HG03196 (cell line): ENCODE measurements around the gene LTB4R2.
A peak's percentile ranks its signal among the peaks of the same experiment; 100 is the strongest.

ENCODE experiments used
- ATAC-seq: cut with Tn5 transposase; IDR thresholded peaks from one replicate; pipeline ENCODE4 v1.9.1; 2021; ENCODE audit not compliant: unreplicated experiment

The LTB4R2 gene

GRCh38 chr14:24298892-24299254 is 11.1 kb upstream of the LTB4R2 start:
- ATAC-seq, result no peak

DNA sequence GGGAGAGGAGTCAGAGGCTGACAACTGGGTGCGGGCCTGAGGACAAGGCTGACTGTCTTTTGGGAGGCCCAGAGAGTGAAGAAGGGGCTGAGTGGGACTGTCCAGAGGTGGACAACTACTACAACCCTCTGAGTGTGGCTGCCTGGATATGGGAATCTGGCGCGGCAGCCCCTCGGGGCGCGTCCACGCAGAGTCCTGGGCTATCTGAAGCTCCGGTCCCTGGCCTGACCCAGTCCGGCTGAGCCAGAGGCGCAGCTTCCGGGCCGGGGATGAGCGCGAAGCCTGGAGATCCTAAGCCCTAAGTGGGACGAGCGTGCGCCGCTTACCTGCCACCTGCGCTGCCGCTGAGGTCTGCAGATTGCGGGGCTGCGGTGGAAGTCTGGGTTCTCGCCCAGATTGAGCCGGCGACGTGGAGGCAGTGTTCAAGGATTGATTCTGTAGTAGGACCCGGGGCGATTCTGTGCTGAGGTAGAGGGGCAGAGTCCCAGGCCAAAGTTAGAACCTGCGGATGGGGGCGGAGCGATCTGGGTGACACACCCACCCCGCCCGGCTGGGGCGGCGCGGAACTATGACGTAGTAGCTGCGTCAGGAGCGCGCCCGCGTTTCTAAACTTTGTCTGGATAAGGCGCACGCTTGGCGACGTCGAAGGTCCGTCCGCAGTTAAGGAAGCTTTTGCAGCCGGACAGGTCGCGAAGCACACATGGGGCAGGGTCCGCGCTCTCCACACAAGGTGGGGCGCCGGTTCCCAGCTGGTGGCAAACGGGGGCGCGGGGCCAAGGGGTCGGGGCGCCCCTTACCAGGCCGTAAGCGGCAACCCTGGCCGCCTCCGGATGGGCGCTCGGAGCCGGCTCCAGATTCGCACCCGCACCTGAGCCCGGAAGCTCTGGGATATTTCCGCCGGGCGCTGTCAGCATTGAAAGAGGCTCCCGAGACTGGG is 10.4 kb upstream of the LTB4R2 start, which contains the start of the genes DHRS1 and NOP9:
DHRS1 (minus strand) TSS at position 526 of the 937 bp plus-strand sequence. CDS start 674 bp downstream, outside the sequence.
NOP9 (plus strand) TSS at position 596 of the 937 bp plus-strand sequence; CDS start at position 701, 105 bp downstream.
- peak; percentile 60 for ATAC-seq

DNA sequence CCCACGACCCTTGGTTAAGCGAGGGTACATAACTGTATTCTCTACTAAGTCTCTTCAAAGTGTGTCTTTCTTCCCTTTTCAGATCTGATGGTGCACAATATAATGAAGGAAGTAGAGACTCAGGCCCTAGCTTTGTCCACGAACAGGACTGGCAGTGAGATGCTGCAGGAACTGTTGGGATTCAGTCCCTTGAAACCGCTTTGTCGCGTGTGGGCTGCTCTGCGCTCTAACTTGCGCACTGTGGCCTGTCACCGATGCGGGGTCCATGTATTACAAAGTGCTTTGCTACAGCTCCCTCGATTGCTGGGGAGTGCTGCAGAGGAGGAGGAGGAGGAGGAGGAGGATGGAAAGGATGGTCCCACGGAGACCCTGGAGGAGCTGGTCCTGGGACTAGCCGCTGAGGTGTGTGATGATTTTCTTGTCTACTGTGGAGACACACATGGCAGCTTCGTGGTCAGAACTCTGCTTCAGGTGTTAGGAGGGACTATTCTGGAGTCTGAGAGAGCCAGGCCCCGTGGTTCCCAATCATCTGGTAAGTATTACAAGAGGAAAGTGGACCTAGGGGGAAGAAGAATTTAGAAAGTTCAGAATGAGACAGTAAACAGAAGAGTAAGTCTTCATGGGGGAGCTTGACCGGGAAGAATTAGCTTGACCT is 9.5 kb upstream of the LTB4R2 start:
- ATAC-seq, result no peak

DNA sequence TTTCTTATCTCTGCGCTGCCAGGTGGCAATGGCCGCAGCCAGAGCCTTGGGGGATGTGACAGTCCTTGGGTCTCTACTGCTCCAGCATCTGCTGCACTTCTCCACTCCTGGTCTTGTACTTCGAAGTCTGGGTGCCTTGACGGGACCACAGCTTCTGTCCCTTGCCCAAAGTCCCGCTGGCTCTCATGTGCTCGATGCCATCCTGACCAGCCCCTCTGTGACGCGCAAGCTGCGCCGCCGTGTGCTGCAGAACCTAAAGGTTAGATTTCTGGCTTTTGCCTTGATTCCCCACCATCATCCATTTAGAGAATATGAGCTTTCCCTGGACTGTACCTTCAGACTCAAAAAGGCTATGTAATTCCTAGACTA is 5.9 kb upstream of the LTB4R2 start:
- no peak for ATAC-seq

- ATAC-seq, result no peak
Observed at GRCh38 chr14:24307156-24307574, 2.8 kb upstream of the LTB4R2 start.

GRCh38 chr14:24307575-24308341 is 2.2 kb upstream of the LTB4R2 start, which contains the start of gene CIDEB:
TSS of gene CIDEB (minus strand) at chr14:24307977. CDS start at chr14:24307858, 119 bp downstream.
- ATAC-seq, result no peak

DNA sequence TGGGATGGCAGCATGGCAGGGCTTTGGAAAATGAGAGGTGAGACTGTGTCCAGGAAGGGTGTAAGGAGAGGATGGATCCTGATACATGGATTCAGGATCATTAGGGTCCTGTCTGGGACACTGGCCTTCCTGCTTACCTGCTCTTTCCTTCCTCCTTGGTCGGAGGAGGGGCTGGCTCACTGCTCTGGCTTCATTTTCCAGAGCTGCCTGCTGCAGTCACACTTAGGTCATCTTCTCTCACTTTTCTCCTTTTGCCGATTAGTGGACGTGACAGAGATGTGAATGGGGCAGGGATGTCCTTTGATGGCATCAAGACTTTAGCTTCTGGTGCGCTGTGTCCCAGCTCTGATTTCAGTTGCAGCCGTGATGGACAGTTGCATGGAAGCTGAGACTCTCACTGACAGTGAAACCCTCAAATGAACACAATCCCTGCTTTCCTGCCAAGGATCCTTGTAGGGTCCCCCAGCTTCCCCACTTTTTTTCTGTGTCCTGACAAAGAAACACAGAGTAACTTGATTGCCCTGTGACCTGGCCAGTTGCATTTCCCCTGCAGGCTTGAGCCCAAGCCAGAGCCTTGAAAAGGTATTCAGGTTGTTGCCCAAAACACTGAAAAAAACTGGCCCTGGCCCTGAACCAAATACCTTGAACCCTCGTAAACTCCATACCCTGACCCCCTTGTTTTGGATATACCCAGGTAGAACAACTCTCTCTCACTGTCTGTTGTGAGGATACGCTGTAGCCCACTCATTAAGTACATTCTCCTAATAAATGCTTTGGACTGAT is 1.4 kb upstream of the LTB4R2 start:
- no peak for ATAC-seq

DNA sequence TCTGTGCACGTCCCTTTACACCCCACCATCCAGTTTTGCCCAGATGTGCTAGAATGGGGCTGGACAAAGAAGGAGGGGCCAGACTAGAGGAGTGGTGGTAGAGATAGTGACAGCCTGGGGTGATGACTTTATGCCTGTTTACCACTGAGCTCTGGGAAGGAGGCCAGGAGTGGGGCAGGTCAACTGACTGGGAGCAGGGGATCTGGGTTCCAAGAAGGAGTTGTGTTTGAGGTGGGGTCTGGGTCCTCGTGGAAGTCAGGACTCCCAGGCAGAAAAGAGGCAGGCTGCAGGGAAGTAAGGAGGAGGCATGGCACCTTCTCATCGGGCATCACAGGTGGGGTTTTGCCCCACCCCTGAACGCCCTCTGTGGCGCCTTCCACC is 315 bp downstream of the LTB4R2 start:
- ATAC-seq, result no peak

GRCh38 chr14:24310646-24311604 is 985 bp downstream of the LTB4R2 start, which contains the start of gene LTB4R:
TSS of gene LTB4R (plus strand) at chr14:24311502. CDS start at chr14:24315652, 4,150 bp downstream.
- ATAC-seq, result peak; percentile 53

GRCh38 chr14:24311837-24312615 is 2.1 kb downstream of the LTB4R2 start:
- no peak for ATAC-seq

- no peak for ATAC-seq
Observed at GRCh38 chr14:24312736-24313507, 3.0 kb downstream of the LTB4R2 start.

DNA sequence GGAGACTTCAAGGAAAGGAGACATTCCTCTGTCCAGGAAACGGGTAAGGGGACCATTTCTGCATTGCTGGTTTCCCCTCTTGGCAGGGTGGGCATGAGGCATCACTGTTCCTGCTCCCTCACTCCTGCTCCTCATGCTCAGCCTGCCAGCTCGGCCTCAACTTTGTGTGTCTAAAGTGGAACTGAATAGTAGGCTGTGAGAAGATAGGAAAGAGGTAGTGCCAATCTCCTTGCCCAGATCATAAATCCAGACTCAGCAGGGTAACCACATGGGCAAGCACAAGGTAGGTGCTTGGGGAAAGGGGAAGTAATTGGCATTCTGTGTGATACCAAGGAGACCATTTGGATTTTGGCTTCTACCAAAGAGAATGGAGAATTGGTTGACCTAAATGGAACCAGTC is 4.0 kb downstream of the LTB4R2 start:
- ATAC-seq, result no peak

GRCh38 chr14:24314377-24315193 is 4.6 kb downstream of the LTB4R2 start:
- no peak for ATAC-seq

- ATAC-seq, result no peak
Observed at GRCh38 chr14:24315243-24315806, 5.4 kb downstream of the LTB4R2 start.

DNA sequence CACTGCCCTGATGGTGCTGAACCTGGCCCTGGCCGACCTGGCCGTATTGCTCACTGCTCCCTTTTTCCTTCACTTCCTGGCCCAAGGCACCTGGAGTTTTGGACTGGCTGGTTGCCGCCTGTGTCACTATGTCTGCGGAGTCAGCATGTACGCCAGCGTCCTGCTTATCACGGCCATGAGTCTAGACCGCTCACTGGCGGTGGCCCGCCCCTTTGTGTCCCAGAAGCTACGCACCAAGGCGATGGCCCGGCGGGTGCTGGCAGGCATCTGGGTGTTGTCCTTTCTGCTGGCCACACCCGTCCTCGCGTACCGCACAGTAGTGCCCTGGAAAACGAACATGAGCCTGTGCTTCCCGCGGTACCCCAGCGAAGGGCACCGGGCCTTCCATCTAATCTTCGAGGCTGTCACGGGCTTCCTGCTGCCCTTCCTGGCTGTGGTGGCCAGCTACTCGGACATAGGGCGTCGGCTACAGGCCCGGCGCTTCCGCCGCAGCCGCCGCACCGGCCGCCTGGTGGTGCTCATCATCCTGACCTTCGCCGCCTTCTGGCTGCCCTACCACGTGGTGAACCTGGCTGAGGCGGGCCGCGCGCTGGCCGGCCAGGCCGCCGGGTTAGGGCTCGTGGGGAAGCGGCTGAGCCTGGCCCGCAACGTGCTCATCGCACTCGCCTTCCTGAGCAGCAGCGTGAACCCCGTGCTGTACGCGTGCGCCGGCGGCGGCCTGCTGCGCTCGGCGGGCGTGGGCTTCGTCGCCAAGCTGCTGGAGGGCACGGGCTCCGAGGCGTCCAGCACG is 6.1 kb downstream of the LTB4R2 start:
- no peak for ATAC-seq

DNA sequence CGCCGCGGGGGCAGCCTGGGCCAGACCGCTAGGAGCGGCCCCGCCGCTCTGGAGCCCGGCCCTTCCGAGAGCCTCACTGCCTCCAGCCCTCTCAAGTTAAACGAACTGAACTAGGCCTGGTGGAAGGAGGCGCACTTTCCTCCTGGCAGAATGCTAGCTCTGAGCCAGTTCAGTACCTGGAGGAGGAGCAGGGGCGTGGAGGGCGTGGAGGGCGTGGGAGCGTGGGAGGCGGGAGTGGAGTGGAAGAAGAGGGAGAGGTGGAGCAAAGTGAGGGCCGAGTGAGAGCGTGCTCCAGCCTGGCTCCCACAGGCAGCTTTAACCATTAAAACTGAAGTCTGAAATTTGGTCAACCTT is 6.6 kb downstream of the LTB4R2 start:
- ATAC-seq, result no peak
